Suprapubic skin (tissue), 4 donors: ENCODE data around the gene TMEM80.

ENCODE experiments used
- POLR2A ChIP-seq, 2 donors: fragments of 450-650 bp; IDR thresholded peaks; one replicate each; pipeline ENCODE4 v1.6.1; 2017; ENCODE audit warnings: antibody characterized with exemption in 2 of 2, mild to moderate bottlenecking in 2 of 2, moderate library complexity in 2 of 2
- POLR2AphosphoS5 ChIP-seq, 3 donors: sonication (generic); formaldehyde crosslinking; IDR thresholded peaks; one replicate each; pipeline ENCODE4 v1.6.1; 2017; ENCODE audit warnings: antibody characterized with exemption in 3 of 3
- TF ChIP-seq, protein P1 (sequence below), 2 donors: fragments of 200-600 bp in 1 of 2; fragments of 450-650 bp in 1 of 2; sonication (generic) in 1 of 2; IDR thresholded peaks; one replicate each; pipeline ENCODE4 v1.5.1; 2016 to 2019; ENCODE audit warnings: antibody characterized with exemption in 2 of 2, mild to moderate bottlenecking in 1 of 2, moderate library complexity in 1 of 2

DNA sequence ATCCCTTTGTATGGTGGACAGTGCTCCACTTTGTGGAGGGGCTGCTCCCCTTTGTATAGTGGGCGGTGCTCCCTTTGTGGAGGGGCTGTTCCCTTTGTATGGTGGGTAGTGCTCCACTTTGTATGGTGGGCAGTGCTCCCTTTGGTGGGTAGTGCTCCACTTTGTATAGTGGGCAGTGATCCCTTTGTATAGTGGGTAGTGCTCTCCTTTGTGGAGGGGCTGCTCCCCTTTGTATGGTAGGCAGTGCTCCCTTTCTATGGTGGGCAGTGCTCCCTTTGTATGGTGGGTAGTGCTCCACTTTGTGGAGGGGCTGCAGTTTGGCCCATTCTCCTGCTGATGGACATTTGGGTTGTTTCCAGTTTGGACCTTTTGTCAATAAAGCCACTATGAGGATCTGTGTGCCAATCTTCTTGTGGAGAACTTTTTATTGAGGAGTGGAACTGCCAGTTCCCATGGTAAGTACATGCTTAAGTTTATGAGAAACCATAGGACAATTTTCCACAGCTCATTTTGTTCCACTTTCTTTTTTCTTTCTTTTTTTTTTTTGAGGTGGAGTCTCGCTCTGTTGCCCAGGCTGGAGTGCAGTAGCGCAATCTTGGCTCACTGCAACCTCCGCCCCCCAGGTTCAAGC is 47.1 kb downstream of the TMEM80 start:
- TF ChIP-seq, protein P1, sequence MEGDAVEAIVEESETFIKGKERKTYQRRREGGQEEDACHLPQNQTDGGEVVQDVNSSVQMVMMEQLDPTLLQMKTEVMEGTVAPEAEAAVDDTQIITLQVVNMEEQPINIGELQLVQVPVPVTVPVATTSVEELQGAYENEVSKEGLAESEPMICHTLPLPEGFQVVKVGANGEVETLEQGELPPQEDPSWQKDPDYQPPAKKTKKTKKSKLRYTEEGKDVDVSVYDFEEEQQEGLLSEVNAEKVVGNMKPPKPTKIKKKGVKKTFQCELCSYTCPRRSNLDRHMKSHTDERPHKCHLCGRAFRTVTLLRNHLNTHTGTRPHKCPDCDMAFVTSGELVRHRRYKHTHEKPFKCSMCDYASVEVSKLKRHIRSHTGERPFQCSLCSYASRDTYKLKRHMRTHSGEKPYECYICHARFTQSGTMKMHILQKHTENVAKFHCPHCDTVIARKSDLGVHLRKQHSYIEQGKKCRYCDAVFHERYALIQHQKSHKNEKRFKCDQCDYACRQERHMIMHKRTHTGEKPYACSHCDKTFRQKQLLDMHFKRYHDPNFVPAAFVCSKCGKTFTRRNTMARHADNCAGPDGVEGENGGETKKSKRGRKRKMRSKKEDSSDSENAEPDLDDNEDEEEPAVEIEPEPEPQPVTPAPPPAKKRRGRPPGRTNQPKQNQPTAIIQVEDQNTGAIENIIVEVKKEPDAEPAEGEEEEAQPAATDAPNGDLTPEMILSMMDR (IDR thresholded peaks at IDR 0.05): no peak
- TF ChIP-seq POLR2A (IDR thresholded peaks at IDR 0.05) (no peak), POLR2AphosphoS5 (IDR thresholded peaks at IDR 0.05) (no peak)
